Ureter (tissue), 1 donor: ENCODE measurements around the gene EXPH5. TPM values are rescaled to one million over a fixed set of nuclear protein-coding genes. Genes with fewer than 3 reads are reported as not detected.
"Not testable (repeated sequence)": the region's sequence is repeated elsewhere in the genome, so short reads cannot be mapped to it uniquely, and the experiment has no call there.

Source experiments
- DNase-seq: peaks from one replicate; pipeline ENCODE4 v3.0.0-alpha.2; 2020; ENCODE audit warnings: low spot score
- total RNA-seq: library from RNA; stranded (reverse); gene quantifications from one replicate; pipeline ENCODE4 v1.2.4, GENCODE V29; 2023
- donor health status: DM: yes; HTN: yes; CAD: no.

Gene EXPH5
- total RNA-seq, 1 donor from 2014 or later: 19.5 TPM

GRCh38 chr11:108606070-108606469 is 12.5 kb upstream of the EXPH5 start:
- no peak for DNase-seq

- DNase-seq: not testable (repeated sequence)
Measured at GRCh38 chr11:108602818-108603217, 9.2 kb upstream of the EXPH5 start.

GRCh38 chr11:108601150-108601549 is 7.6 kb upstream of the EXPH5 start:
- DNase-seq: no peak

GRCh38 chr11:108599978-108600377 is 6.4 kb upstream of the EXPH5 start:
- DNase-seq: no peak

- no peak for DNase-seq
Measured at GRCh38 chr11:108597736-108598355, 4.3 kb upstream of the EXPH5 start.

- no peak for DNase-seq
Measured at GRCh38 chr11:108596701-108597100, 3.1 kb upstream of the EXPH5 start.

- no peak for DNase-seq
Measured at GRCh38 chr11:108593923-108594434, 411 bp upstream of the EXPH5 start.

- no peak for DNase-seq
Measured at GRCh38 chr11:108592591-108593213, 866 bp downstream of the EXPH5 start.

GRCh38 chr11:108591893-108592292 is 1.7 kb downstream of the EXPH5 start:
- DNase-seq: no peak

GRCh38 chr11:108589136-108589535 is 4.4 kb downstream of the EXPH5 start:
- DNase-seq: no peak

- DNase-seq: no peak
Measured at GRCh38 chr11:108588287-108588686, 5.3 kb downstream of the EXPH5 start.

GRCh38 chr11:108587109-108587508 is 6.5 kb downstream of the EXPH5 start:
- no peak for DNase-seq

GRCh38 chr11:108586600-108586999 is 7.0 kb downstream of the EXPH5 start:
- DNase-seq: no peak

- DNase-seq: not testable (repeated sequence)
Measured at GRCh38 chr11:108586185-108586584, 7.4 kb downstream of the EXPH5 start.

- DNase-seq: no peak
Measured at GRCh38 chr11:108584973-108585372, 8.6 kb downstream of the EXPH5 start.

- DNase-seq: no peak
Measured at GRCh38 chr11:108580645-108581044, 12.9 kb downstream of the EXPH5 start.

- DNase-seq: no peak
Measured at GRCh38 chr11:108580043-108580442, 13.5 kb downstream of the EXPH5 start.

GRCh38 chr11:108576523-108576922 is 17.0 kb downstream of the EXPH5 start:
- DNase-seq: no peak

GRCh38 chr11:108574675-108575074 is 18.9 kb downstream of the EXPH5 start:
- no peak for DNase-seq

GRCh38 chr11:108571001-108571400 is 22.6 kb downstream of the EXPH5 start:
- DNase-seq: no peak

GRCh38 chr11:108569896-108570295 is 23.7 kb downstream of the EXPH5 start:
- no peak for DNase-seq

GRCh38 chr11:108568195-108568858 is 25.2 kb downstream of the EXPH5 start:
- DNase-seq: no peak

- DNase-seq: no peak
Measured at GRCh38 chr11:108565653-108566052, 27.9 kb downstream of the EXPH5 start.
